GM20000 (cell line): Measurements from ENCODE around the gene DESI2.
A peak's percentile ranks its signal among the peaks of the same experiment; 100 is the strongest.

Experiments
- DNase-seq: peaks from one replicate; pipeline ENCODE4 v3.0.0; 2012; ENCODE audit warnings: low spot score
- CTCF ChIP-seq: IDR thresholded peaks from 2 replicates; pipeline ENCODE4 v1.5.1; 2012; ENCODE audit warnings: mild to moderate bottlenecking, control low read depth; ENCODE audit errors: extremely low read depth, missing control alignments

The DESI2 gene

GRCh38 chr1:244652623-244653438, at the start of gene DESI2:
DESI2 (plus strand) TSS chr1:244653126; CDS start chr1:244653314, 188 bp downstream.
- TF ChIP-seq CTCF, result peak; percentile 33
- DNase-seq, result peak; percentile 98

- peak; percentile 20 for DNase-seq
- no peak for TF ChIP-seq CTCF
These were observed 49.4 kb upstream of the DESI2 start for GRCh38 chr1:244603498-244603897.

- TF ChIP-seq CTCF, result no peak
- no peak for DNase-seq
These were observed 47.0 kb upstream of the DESI2 start for GRCh38 chr1:244605835-244606370.

GRCh38 chr1:244614113-244614836, 38.7 kb upstream of the DESI2 start:
- TF ChIP-seq CTCF, result no peak
- DNase-seq, result no peak

GRCh38 chr1:244614879-244615278, 38.0 kb upstream of the DESI2 start:
- DNase-seq, result no peak
- no peak for TF ChIP-seq CTCF

- TF ChIP-seq CTCF, result no peak
- DNase-seq, result no peak
These were observed 37.6 kb upstream of the DESI2 start for GRCh38 chr1:244615301-244615700.

GRCh38 chr1:244626709-244627108, 26.2 kb upstream of the DESI2 start:
- TF ChIP-seq CTCF, result no peak
- DNase-seq, result no peak
